Neural crest cell (in vitro differentiated cells): ENCODE measurements around the gene MBD1. TPM values are rescaled to one million over a fixed set of nuclear protein-coding genes. Genes with fewer than 3 reads are reported as not detected.
"Not testable (repeated sequence)": the region's sequence is repeated elsewhere in the genome, so short reads cannot be mapped to it uniquely, and the experiment has no call there.

Source experiments
- DNase-seq: peaks from one replicate; pipeline ENCODE4 v3.0.0; 2021; ENCODE audit warnings: low read depth, mixed read lengths, low spot score
- H3K27ac Mint-ChIP-seq: one replicate; pipeline ENCODE4 v1.8.0; 2021; ENCODE audit warnings: mild to moderate bottlenecking, mixed read lengths; ENCODE audit not compliant: unreplicated experiment
- H3K27me3 Mint-ChIP-seq: 2 replicates; pipeline ENCODE4 v1.8.0; 2021; ENCODE audit warnings: low read depth, mild to moderate bottlenecking, mixed read lengths
- H3K36me3 Mint-ChIP-seq: 2 replicates; pipeline ENCODE4 v1.8.0; 2021; ENCODE audit warnings: low read depth, mild to moderate bottlenecking, mixed read lengths
- H3K4me1 Mint-ChIP-seq: 2 replicates; pipeline ENCODE4 v1.8.0; 2021; ENCODE audit warnings: mixed read lengths
- H3K4me3 Mint-ChIP-seq: one replicate; pipeline ENCODE4 v1.8.0; 2021; ENCODE audit warnings: mild to moderate bottlenecking, mixed read lengths
- H3K9me3 Mint-ChIP-seq: 2 replicates; pipeline ENCODE4 v1.8.0; 2021; ENCODE audit warnings: mixed read lengths
- CTCF ChIP-seq: fragments of 200-600 bp; sonication (generic); conservative IDR thresholded peaks from 2 replicates; pipeline ENCODE4 v1.5.0; 2021; ENCODE audit warnings: antibody characterized with exemption, mild to moderate bottlenecking
- total RNA-seq: library from RNA; stranded (reverse); gene quantifications from 2 replicates; pipeline ENCODE4 v1.2.1, GENCODE V29; 2021

Gene MBD1
- total RNA-seq, 1 donor from 2014 or later, result 77.2 TPM

- Mint-ChIP-seq H3K27me3 (no peaks in the 10 kb centered on the region), H3K27ac (no peak overlapping the region), H3K36me3 (peaks cover 17% of the 10 kb centered on the region), H3K9me3 (peaks cover 10% of the 10 kb centered on the region), H3K4me3 (no peak overlapping the region), H3K4me1 (no peaks in the 10 kb centered on the region)
- DNase-seq, result no peak
- no peak for TF ChIP-seq CTCF
Measured at GRCh38 chr18:50240080-50240563, 41.2 kb downstream of the MBD1 start.

- DNase-seq, result no peak
- Mint-ChIP-seq H3K4me1 (peaks cover 5% of the 10 kb centered on the region), H3K4me3 (no peak overlapping the region), H3K36me3 (no peaks in the 10 kb centered on the region), H3K27ac (no peak overlapping the region), H3K9me3 (no peaks in the 10 kb centered on the region), H3K27me3 (no peaks in the 10 kb centered on the region)
- TF ChIP-seq CTCF, result no peak
Measured at GRCh38 chr18:50232419-50232818, 48.9 kb downstream of the MBD1 start.

- Mint-ChIP-seq H3K27me3 (no peaks in the 10 kb centered on the region), H3K36me3 (no peaks in the 10 kb centered on the region), H3K4me3 (no peak overlapping the region), H3K27ac (no peak overlapping the region), H3K9me3 (no peaks in the 10 kb centered on the region), H3K4me1 (peaks cover 5% of the 10 kb centered on the region)
- DNase-seq, result no peak
- no peak for TF ChIP-seq CTCF
Measured at GRCh38 chr18:50231621-50232020, 49.7 kb downstream of the MBD1 start.

- H3K4me1 Mint-ChIP-seq, H3K27ac Mint-ChIP-seq, H3K36me3 Mint-ChIP-seq, H3K4me3 Mint-ChIP-seq, DNase-seq: not testable (repeated sequence)
- Mint-ChIP-seq H3K9me3 (peaks cover 15% of the 10 kb centered on the region), H3K27me3 (peaks cover 33% of the 10 kb centered on the region)
Measured at GRCh38 chr18:50220249-50220648, 61.1 kb downstream of the MBD1 start.

Other genes with a start within 250 kb of the MBD1 start
- gene MYO5B, start 86.4 kb downstream of the MBD1 start, total RNA-seq, result 0.25 and 0.40 TPM in 2 replicates
- gene CFAP53, start 15.0 kb downstream of the MBD1 start, total RNA-seq, result 0.54 and 0.84 TPM in 2 replicates
- 101 and 108 TPM in 2 replicates for gene CXXC1, start 6.2 kb upstream of the MBD1 start, total RNA-seq
- 28.9 and 30.3 TPM in 2 replicates for gene SKA1, start 93.5 kb upstream of the MBD1 start, total RNA-seq